Measurements from ENCODE around the gene BCORL1. TPM values are rescaled to one million over a fixed set of nuclear protein-coding genes. Genes with fewer than 3 reads are reported as not detected.

BCORL1 gene
- total RNA-seq, 1 donor from 2014 or later = 15.0 TPM

- no peaks in the 10 kb centered on the region for H3K9me3 ChIP-seq
- no peaks in the 10 kb centered on the region for H3K4me1 ChIP-seq
- H3K27me3 ChIP-seq = no peaks in the 10 kb centered on the region
- no peak overlapping the region for H3K27ac ChIP-seq
- ATAC-seq = no peak
- no peaks in the 10 kb centered on the region for H3K36me3 ChIP-seq
- intact Hi-C loops (cut with DNase I) = no loop called here
- no peak for TF ChIP-seq CTCF (IDR thresholded peaks at IDR 0.05)
- H3K4me3 ChIP-seq = no peak overlapping the region
- DNase-seq = no peak
Measured at GRCh38 chrX:129987871-129988270, 5.4 kb downstream of the BCORL1 start.

- no peak overlapping the region for H3K4me3 ChIP-seq
- ATAC-seq (no peak), DNase-seq (no peak)
- H3K4me1 ChIP-seq = no peaks in the 10 kb centered on the region
- no peak overlapping the region for H3K27ac ChIP-seq
- no peaks in the 10 kb centered on the region for H3K27me3 ChIP-seq
- H3K36me3 ChIP-seq = no peaks in the 10 kb centered on the region
- no peak for TF ChIP-seq CTCF (IDR thresholded peaks at IDR 0.05)
- intact Hi-C loops (cut with DNase I) = no loop called here
- H3K9me3 ChIP-seq = no peaks in the 10 kb centered on the region
Measured at GRCh38 chrX:129992181-129992580, 9.7 kb downstream of the BCORL1 start.

- no peak for TF ChIP-seq CTCF (IDR thresholded peaks at IDR 0.05)
- no peaks in the 10 kb centered on the region for H3K36me3 ChIP-seq
- no peak overlapping the region for H3K27ac ChIP-seq
- H3K27me3 ChIP-seq = no peaks in the 10 kb centered on the region
- H3K4me1 ChIP-seq = no peaks in the 10 kb centered on the region
- peak; percentile 62 for ATAC-seq
- intact Hi-C loops (cut with DNase I) = no loop called here
- DNase-seq = no peak
- no peak overlapping the region for H3K4me3 ChIP-seq
- no peaks in the 10 kb centered on the region for H3K9me3 ChIP-seq
Measured at GRCh38 chrX:129996120-129996519, 13.7 kb downstream of the BCORL1 start.

- H3K27ac ChIP-seq = no peak overlapping the region
- intact Hi-C loops (cut with DNase I) = no loop called here
Measured at GRCh38 chrX:129997086-129997485, 14.7 kb downstream of the BCORL1 start.

GRCh38 chrX:129998021-129998420 lies 15.6 kb downstream of the BCORL1 start:
- no peak overlapping the region for H3K27ac ChIP-seq
- no peaks in the 10 kb centered on the region for H3K27me3 ChIP-seq
- H3K9me3 ChIP-seq = no peaks in the 10 kb centered on the region
- TF ChIP-seq CTCF (IDR thresholded peaks at IDR 0.05) = no peak
- no peaks in the 10 kb centered on the region for H3K36me3 ChIP-seq
- intact Hi-C loops (cut with DNase I) = no loop called here
- no peak for ATAC-seq
- no peaks in the 10 kb centered on the region for H3K4me1 ChIP-seq
- no peak for DNase-seq
- no peak overlapping the region for H3K4me3 ChIP-seq

More at GRCh38 chrX:129997086-129997485, 14.7 kb downstream of the BCORL1 start:
- no peak for DNase-seq
- Histone ChIP-seq H3K4me1 (no peaks in the 10 kb centered on the region), H3K27me3 (no peaks in the 10 kb centered on the region), H3K9me3 (no peaks in the 10 kb centered on the region), H3K36me3 (no peaks in the 10 kb centered on the region), H3K4me3 (no peak overlapping the region)
- no peak for TF ChIP-seq CTCF (IDR thresholded peaks at IDR 0.05)
- ATAC-seq = no peak

GRCh38 chrX:130001893-130002292 lies 19.5 kb downstream of the BCORL1 start:
- no peaks in the 10 kb centered on the region for H3K9me3 ChIP-seq
- no peak overlapping the region for H3K27ac ChIP-seq
- no peak overlapping the region for H3K4me3 ChIP-seq
- intact Hi-C loops (cut with DNase I) = no loop called here
- ATAC-seq = no peak
- no peak for TF ChIP-seq CTCF (IDR thresholded peaks at IDR 0.05)
- no peaks in the 10 kb centered on the region for H3K27me3 ChIP-seq
- DNase-seq = no peak
- H3K36me3 ChIP-seq = no peaks in the 10 kb centered on the region
- no peaks in the 10 kb centered on the region for H3K4me1 ChIP-seq

Measured in upper lobe of right lung (tissue), 1 donor.